ENCODE results near the gene TBC1D7.

The TBC1D7 gene

GRCh38 chr6:13281686-13282085, 46.7 kb downstream of the TBC1D7 start:
- TF ChIP-seq, protein P1, sequence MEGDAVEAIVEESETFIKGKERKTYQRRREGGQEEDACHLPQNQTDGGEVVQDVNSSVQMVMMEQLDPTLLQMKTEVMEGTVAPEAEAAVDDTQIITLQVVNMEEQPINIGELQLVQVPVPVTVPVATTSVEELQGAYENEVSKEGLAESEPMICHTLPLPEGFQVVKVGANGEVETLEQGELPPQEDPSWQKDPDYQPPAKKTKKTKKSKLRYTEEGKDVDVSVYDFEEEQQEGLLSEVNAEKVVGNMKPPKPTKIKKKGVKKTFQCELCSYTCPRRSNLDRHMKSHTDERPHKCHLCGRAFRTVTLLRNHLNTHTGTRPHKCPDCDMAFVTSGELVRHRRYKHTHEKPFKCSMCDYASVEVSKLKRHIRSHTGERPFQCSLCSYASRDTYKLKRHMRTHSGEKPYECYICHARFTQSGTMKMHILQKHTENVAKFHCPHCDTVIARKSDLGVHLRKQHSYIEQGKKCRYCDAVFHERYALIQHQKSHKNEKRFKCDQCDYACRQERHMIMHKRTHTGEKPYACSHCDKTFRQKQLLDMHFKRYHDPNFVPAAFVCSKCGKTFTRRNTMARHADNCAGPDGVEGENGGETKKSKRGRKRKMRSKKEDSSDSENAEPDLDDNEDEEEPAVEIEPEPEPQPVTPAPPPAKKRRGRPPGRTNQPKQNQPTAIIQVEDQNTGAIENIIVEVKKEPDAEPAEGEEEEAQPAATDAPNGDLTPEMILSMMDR (IDR thresholded peaks at IDR 0.05; ENCODE audit: low read length, missing control alignments), result no peak
- no peak overlapping the region for H3K4me3 ChIP-seq (replicated peaks; ENCODE audit: low read depth, low read length)
- no peak for DNase-seq (ENCODE audit: low read depth)

DNA sequence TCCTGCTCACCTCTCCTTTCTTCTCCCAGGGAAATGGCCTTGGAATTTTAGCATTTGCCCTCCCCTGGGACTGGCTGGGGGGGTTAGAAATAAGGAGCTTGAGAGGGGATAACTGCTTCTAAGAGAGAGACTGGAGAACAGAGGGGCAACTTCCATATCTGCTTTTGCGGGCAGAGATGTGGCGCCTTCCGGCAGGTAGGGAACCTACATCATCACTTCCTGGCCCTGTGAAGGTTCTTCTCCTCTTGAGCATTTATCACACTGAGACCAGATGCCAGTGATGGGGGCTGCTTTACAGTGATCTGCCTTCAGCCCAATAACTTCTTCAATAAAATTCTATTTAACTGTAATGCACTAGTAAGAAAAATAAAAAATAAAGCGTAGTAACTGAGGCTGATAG, 48.1 kb downstream of the TBC1D7 start:
- TF ChIP-seq, protein P1 (IDR thresholded peaks at IDR 0.05; ENCODE audit: low read length, missing control alignments), result no peak
- no peak for DNase-seq (ENCODE audit: low read depth)
- no peak overlapping the region for H3K4me3 ChIP-seq (replicated peaks; ENCODE audit: low read depth, low read length)

GRCh38 chr6:13278991-13279390, 49.3 kb downstream of the TBC1D7 start:
- H3K4me3 ChIP-seq (replicated peaks; ENCODE audit: low read depth, low read length), result no peak overlapping the region
- TF ChIP-seq, protein P1 (IDR thresholded peaks at IDR 0.05; ENCODE audit: low read length, missing control alignments), result no peak
- DNase-seq (ENCODE audit: low read depth), result no peak

GRCh38 chr6:13278164-13278563, 50.2 kb downstream of the TBC1D7 start:
- no peak overlapping the region for H3K4me3 ChIP-seq (replicated peaks; ENCODE audit: low read depth, low read length)
- DNase-seq (ENCODE audit: low read depth), result no peak

DNA sequence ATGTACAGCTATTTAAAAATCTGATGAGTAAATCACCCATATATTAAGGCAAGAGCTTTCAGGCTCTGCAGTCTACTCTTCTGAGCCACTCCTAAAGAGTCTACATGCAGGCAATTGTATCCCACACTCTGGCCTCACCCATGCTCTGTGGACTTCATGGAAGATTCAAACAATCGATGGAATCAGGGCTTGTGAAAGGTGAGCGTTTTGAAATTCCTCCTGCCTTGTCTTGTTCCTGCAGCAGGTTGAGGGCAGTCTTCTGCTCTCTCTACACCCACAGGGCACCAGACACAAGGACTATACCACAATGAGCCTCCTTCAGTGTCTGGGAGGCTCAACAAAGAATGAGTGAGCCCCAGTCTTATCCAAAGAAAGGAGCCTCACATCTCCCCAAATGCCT, 51.1 kb downstream of the TBC1D7 start:
- TF ChIP-seq, protein P1 (IDR thresholded peaks at IDR 0.05; ENCODE audit: low read length, missing control alignments), result no peak
- DNase-seq (ENCODE audit: low read depth), result no peak
- H3K4me3 ChIP-seq (replicated peaks; ENCODE audit: low read depth, low read length), result no peak overlapping the region

More at GRCh38 chr6:13278164-13278563, 50.2 kb downstream of the TBC1D7 start:
- TF ChIP-seq, protein P1 (IDR thresholded peaks at IDR 0.05; ENCODE audit: low read length, missing control alignments), result no peak

GRCh38 chr6:13275435-13275989, 52.8 kb downstream of the TBC1D7 start:
- no peak for DNase-seq (ENCODE audit: low read depth)
- H3K4me3 ChIP-seq (replicated peaks; ENCODE audit: low read depth, low read length), result no peak overlapping the region
- TF ChIP-seq, protein P1 (IDR thresholded peaks at IDR 0.05; ENCODE audit: low read length, missing control alignments), result no peak

DNA sequence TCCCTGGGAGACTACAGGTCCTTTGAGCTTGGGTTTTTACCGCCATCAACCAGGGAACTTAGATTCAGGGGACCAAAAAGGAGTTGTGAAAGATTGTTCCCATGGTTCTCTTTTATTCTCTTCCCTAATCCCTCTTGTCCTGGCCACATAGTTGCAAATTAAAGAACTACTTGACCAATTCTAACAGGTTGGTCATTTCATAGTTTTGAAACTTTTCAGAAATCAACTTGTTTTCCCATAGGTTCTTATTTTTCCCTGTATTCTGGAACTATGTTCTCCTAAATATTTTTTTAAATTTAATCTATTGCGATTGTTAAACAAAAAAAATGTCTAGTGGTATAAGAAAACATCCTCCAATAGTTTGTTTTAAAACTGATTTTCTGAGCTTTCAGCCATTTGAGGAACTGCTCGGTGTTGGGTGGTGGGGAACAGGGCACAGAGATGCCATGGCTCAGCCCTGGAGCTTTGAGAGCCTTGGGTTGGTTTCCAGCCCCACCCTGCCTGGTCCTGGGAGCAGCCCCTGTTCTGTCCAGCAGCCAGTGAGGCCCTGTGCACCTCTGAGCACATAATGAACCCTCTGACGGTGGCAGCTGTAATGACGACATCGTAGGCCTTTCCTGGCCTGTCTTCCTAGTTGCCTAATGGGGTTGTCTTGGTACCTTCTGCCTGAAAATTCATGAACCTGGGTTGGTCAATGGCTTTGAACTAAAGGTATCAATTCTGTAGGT, 53.5 kb downstream of the TBC1D7 start:
- H3K4me3 ChIP-seq (replicated peaks; ENCODE audit: low read depth, low read length), result no peak overlapping the region
- TF ChIP-seq, protein P1 (IDR thresholded peaks at IDR 0.05; ENCODE audit: low read length, missing control alignments), result no peak
- no peak for DNase-seq (ENCODE audit: low read depth)

Measured in fibroblast of pulmonary artery (primary cell).